ENCODE results near the gene LRP1B. TPM values are rescaled to one million over a fixed set of nuclear protein-coding genes. Genes with fewer than 3 reads are reported as not detected.

Gene LRP1B
- total and polyA plus RNA-seq, 2 of the 8 experiments (the other 6 are each of a cell fraction or from before 2014, with no cell fraction given): 0.03 TPM; not detected in 1

DNA sequence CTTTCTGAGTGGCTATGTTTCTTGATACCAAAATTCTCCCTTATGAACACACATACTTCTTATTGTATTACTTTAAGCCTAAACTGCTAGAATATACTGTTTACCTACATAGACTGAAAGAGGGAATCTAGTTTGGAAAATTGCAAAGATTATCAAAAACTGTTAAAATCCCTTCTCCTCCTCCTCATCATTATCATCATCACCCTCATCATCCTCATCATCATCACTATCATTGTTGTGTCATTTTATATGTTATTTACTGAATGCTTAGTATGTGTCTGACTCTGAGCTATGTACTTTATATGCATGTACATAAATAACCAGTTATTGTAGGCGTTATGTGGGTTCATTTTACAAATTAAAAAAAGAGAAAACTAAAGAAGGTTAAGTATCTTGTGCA, 19.6 kb upstream of the LRP1B start (continued):
- TF ChIP-seq, protein P1, sequence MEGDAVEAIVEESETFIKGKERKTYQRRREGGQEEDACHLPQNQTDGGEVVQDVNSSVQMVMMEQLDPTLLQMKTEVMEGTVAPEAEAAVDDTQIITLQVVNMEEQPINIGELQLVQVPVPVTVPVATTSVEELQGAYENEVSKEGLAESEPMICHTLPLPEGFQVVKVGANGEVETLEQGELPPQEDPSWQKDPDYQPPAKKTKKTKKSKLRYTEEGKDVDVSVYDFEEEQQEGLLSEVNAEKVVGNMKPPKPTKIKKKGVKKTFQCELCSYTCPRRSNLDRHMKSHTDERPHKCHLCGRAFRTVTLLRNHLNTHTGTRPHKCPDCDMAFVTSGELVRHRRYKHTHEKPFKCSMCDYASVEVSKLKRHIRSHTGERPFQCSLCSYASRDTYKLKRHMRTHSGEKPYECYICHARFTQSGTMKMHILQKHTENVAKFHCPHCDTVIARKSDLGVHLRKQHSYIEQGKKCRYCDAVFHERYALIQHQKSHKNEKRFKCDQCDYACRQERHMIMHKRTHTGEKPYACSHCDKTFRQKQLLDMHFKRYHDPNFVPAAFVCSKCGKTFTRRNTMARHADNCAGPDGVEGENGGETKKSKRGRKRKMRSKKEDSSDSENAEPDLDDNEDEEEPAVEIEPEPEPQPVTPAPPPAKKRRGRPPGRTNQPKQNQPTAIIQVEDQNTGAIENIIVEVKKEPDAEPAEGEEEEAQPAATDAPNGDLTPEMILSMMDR (IDR thresholded peaks at IDR 0.05; ENCODE audit: control extremely low read depth in 1 of 3, insufficient read depth in 1 of 3, low read depth in 1 of 3, low read length in 3 of 3): no peak
- no peak for TF ChIP-seq TCF12 (IDR thresholded peaks at IDR 0.05; ENCODE audit: low read depth, low read length)
- TF ChIP-seq RFX5 (IDR thresholded peaks at IDR 0.05; ENCODE audit: borderline replicate concordance, low read depth, low read length): no peak

Measured in H1 (cell line).